H1 (cell line): ENCODE data around the gene SMPX. TPM values are rescaled to one million over a fixed set of nuclear protein-coding genes. Genes with fewer than 3 reads are reported as not detected.

Experiments
- CTCF ChIA-PET: fragments of 300-600 bp; sonication (Branson Sonifier 250); formaldehyde crosslinking; loops from one replicate; lab custom pipeline; 2021; ENCODE audit not compliant: partially characterized antibody; lab: Charles Lee
- POLR2A ChIA-PET: fragments of 300-600 bp; sonication (Branson Sonifier 250); formaldehyde crosslinking; loops from one replicate; lab custom pipeline; 2021; ENCODE audit warnings: inconsistent platforms; ENCODE audit not compliant: partially characterized antibody; lab: Charles Lee
- DNase-seq, 2 experiments: peaks; one replicate each; pipeline versions ENCODE4 v3.0.0 to v3.0.0-alpha.2; 2010 to 2022; ENCODE audit warnings: low spot score in 2 of 2, low read depth in 1 of 2, mixed read lengths in 1 of 2
- FAIRE-seq: peaks from 2 replicates; lab custom pipeline; 2011; peaks lifted over from hg19 to GRCh38; lab: Jason Lieb, UNC
- H2AFZ ChIP-seq: 2 replicates; pipeline ENCODE4 v1.8.1; 2012; ENCODE audit warnings: low read length, inconsistent platforms
- H2AK5ac ChIP-seq: 2 replicates; pipeline ENCODE4 v1.6.1; 2013; ENCODE audit warnings: low read depth, low read length
- H2BK120ac ChIP-seq: replicated peaks from 2 replicates; pipeline ENCODE3; 2013; ENCODE audit warnings: low read depth, low read length, inconsistent platforms
- H2BK12ac ChIP-seq: 2 replicates; pipeline ENCODE4 v1.6.1; 2013; ENCODE audit warnings: low read depth, low read length
- H2BK15ac ChIP-seq: 2 replicates; pipeline ENCODE4 v1.6.1; 2013; ENCODE audit warnings: low read length
- H2BK20ac ChIP-seq: 2 replicates; pipeline ENCODE4 v1.6.1; 2013; ENCODE audit warnings: low read length
- H2BK5ac ChIP-seq: 2 replicates; pipeline ENCODE4 v1.6.1; 2013; ENCODE audit warnings: low read depth, low read length
- H3K14ac ChIP-seq: 2 replicates; pipeline ENCODE4 v1.6.1; 2013; ENCODE audit warnings: inconsistent platforms; ENCODE audit not compliant: insufficient read length
- H3K18ac ChIP-seq: 2 replicates; pipeline ENCODE4 v1.6.1; 2013; ENCODE audit warnings: low read length; ENCODE audit errors: extremely low read depth
- H3K23ac ChIP-seq: 2 replicates; pipeline ENCODE4 v1.6.1; 2013; ENCODE audit warnings: inconsistent platforms; ENCODE audit not compliant: insufficient read length
- H3K23me2 ChIP-seq: 2 replicates; pipeline ENCODE4 v1.6.1; 2013; ENCODE audit warnings: low read depth, low read length
- H3K27ac ChIP-seq: 2 replicates; pipeline ENCODE4 v1.6.1; 2011; ENCODE audit warnings: low read depth, low read length, inconsistent platforms
- H3K27me3 ChIP-seq, 4 experiments: replicated peaks in 1 of 4; 1 replicate in 1 of 4; 2 replicates in 3 of 4; pipeline versions ENCODE4 v1.6.1 to v1.8.1; 2011 to 2013; ENCODE audit warnings: low read length in 3 of 4, mild to moderate bottlenecking in 3 of 4, inconsistent platforms in 2 of 4, mixed read lengths in 2 of 4, moderate library complexity in 1 of 4; ENCODE audit not compliant: control insufficient read depth in 3 of 4, insufficient read depth in 3 of 4; ENCODE audit errors: extremely low read depth in 1 of 4
- H3K36me3 ChIP-seq, 4 experiments: 2 replicates each; pipeline versions ENCODE4 v1.6.1 to v1.8.1; 2011 to 2013; ENCODE audit warnings: mild to moderate bottlenecking in 4 of 4, low read length in 3 of 4, moderate library complexity in 2 of 4, control low read depth in 1 of 4, inconsistent platforms in 1 of 4; ENCODE audit not compliant: insufficient read depth in 4 of 4, control insufficient read depth in 2 of 4
- H3K4ac ChIP-seq: replicated peaks from 2 replicates; pipeline ENCODE3; 2013; ENCODE audit warnings: low read length, low read depth, mixed read lengths, inconsistent platforms; ENCODE audit not compliant: insufficient read length
- H3K4me1 ChIP-seq, 4 experiments: replicated peaks in 1 of 4; 1 replicate in 1 of 4; 2 replicates in 3 of 4; pipeline versions ENCODE4 v1.6.1 to v1.8.1; 2011 to 2013; ENCODE audit warnings: low read length in 3 of 4, inconsistent platforms in 2 of 4, mixed read lengths in 1 of 4; ENCODE audit not compliant: insufficient read depth in 4 of 4, control insufficient read depth in 3 of 4
- H3K4me2 ChIP-seq, 2 experiments: 2 replicates each; pipeline versions ENCODE4 v1.6.1 to v1.8.1; 2011 to 2013; ENCODE audit warnings: low read depth in 2 of 2, low read length in 2 of 2, control low read depth in 1 of 2, inconsistent platforms in 1 of 2, mild to moderate bottlenecking in 1 of 2; ENCODE audit not compliant: insufficient read depth in 1 of 2
- H3K4me3 ChIP-seq, 4 experiments: fragments of 200-600, 300-600 bp in 1 of 4; sonication (generic), shearing (Covaris generic), sonication (Bioruptor Twin) in 1 of 4; 2 replicates each; pipeline versions ENCODE4 v1.5.1 to v1.8.1; 2011 to 2016; ENCODE audit warnings: low read length in 4 of 4, low read depth in 3 of 4, control low read depth in 2 of 4, inconsistent platforms in 2 of 4, mild to moderate bottlenecking in 2 of 4, mixed read lengths in 1 of 4, moderate library complexity in 1 of 4; ENCODE audit not compliant: insufficient read depth in 2 of 4; ENCODE audit errors: extremely low read depth in 1 of 4
- H3K56ac ChIP-seq: replicated peaks from 2 replicates; pipeline ENCODE3; 2013; ENCODE audit warnings: low read depth, mild to moderate bottlenecking, mixed read lengths, low read length, inconsistent platforms; ENCODE audit not compliant: insufficient read length
- H3K79me1 ChIP-seq: 2 replicates; pipeline ENCODE4 v1.6.1; 2013; ENCODE audit warnings: low read depth, low read length, control low read depth
- H3K79me2 ChIP-seq, 2 experiments: 2 replicates each; pipeline versions ENCODE4 v1.6.1 to v1.8.1; 2012 to 2013; ENCODE audit warnings: low read length in 2 of 2, mild to moderate bottlenecking in 2 of 2, inconsistent platforms in 1 of 2; ENCODE audit not compliant: insufficient read depth in 2 of 2, control insufficient read depth in 1 of 2
- H3K9ac ChIP-seq, 4 experiments: replicated peaks in 1 of 4; 1 replicate in 1 of 4; 2 replicates in 3 of 4; pipeline versions ENCODE4 v1.6.1 to v1.8.1; 2011 to 2013; ENCODE audit warnings: low read depth in 3 of 4, low read length in 3 of 4, control low read depth in 2 of 4, mild to moderate bottlenecking in 2 of 4, moderate library complexity in 2 of 4, inconsistent platforms in 1 of 4; ENCODE audit errors: extremely low read depth in 1 of 4
- H3K9me3 ChIP-seq, 2 experiments: 2 replicates each; pipeline versions ENCODE4 v1.6.1 to v1.8.1; 2012 to 2013; ENCODE audit warnings: mild to moderate bottlenecking in 2 of 2, moderate library complexity in 2 of 2, control low read depth in 1 of 2, inconsistent platforms in 1 of 2, low read depth in 1 of 2, low read length in 1 of 2, mixed read lengths in 1 of 2; ENCODE audit not compliant: insufficient read depth in 2 of 2
- H4K20me1 ChIP-seq, 2 experiments: replicated peaks in 1 of 2; 2 replicates each; pipeline versions ENCODE3 to v1.8.1; 2011 to 2013; ENCODE audit warnings: inconsistent platforms in 2 of 2, low read length in 2 of 2, mild to moderate bottlenecking in 1 of 2; ENCODE audit not compliant: insufficient read depth in 2 of 2, control insufficient read depth in 1 of 2
- H4K5ac ChIP-seq: 2 replicates; pipeline ENCODE4 v1.6.1; 2013; ENCODE audit warnings: low read length, low read depth, mixed read lengths, inconsistent platforms; ENCODE audit not compliant: insufficient read length
- H4K8ac ChIP-seq: 2 replicates; pipeline ENCODE4 v1.8.0; 2013; ENCODE audit warnings: mild to moderate bottlenecking, moderate library complexity, low read length, inconsistent platforms; ENCODE audit not compliant: insufficient read depth; ENCODE audit errors: extremely low read depth
- H4K91ac ChIP-seq: replicated peaks from 2 replicates; pipeline ENCODE3; 2013; ENCODE audit warnings: low read length, mixed read lengths, inconsistent platforms; ENCODE audit not compliant: insufficient read length
- CHD1 ChIP-seq: IDR thresholded peaks from 2 replicates; pipeline ENCODE4 v1.6.1; 2012; ENCODE audit warnings: low read depth, low read length, improper control_type of control experiment
- CTBP2 ChIP-seq: IDR thresholded peaks from 2 replicates; pipeline ENCODE4 v1.7.0; 2011; ENCODE audit warnings: borderline replicate concordance, mild to moderate bottlenecking, moderate library complexity, mixed read lengths, low read length; ENCODE audit not compliant: insufficient read depth, insufficient read length
- HDAC6 ChIP-seq: IDR thresholded peaks from one replicate; pipeline ENCODE4 v1.7.1; 2012; ENCODE audit warnings: low read depth, mild to moderate bottlenecking, inconsistent platforms, low read length, moderate library complexity
- KDM4A ChIP-seq: IDR thresholded peaks from one replicate; pipeline ENCODE4 v1.7.1; 2012; ENCODE audit warnings: low read depth, mild to moderate bottlenecking, moderate library complexity, low read length, inconsistent platforms; ENCODE audit not compliant: severe bottlenecking
- NANOG ChIP-seq: IDR thresholded peaks from 2 replicates; pipeline ENCODE4 v1.6.1; 2011; ENCODE audit warnings: low read length, low read depth, mild to moderate bottlenecking, inconsistent platforms; ENCODE audit not compliant: insufficient read depth, poor library complexity, severe bottlenecking
- POLR2A ChIP-seq, 2 experiments: IDR thresholded peaks; 1 replicate in 1 of 2; 2 replicates in 1 of 2; pipeline ENCODE4 v1.6.1; 2011; ENCODE audit warnings: low read depth in 2 of 2, low read length in 2 of 2, mild to moderate bottlenecking in 2 of 2; ENCODE audit errors: control extremely low read depth in 1 of 2
- SAP30 ChIP-seq: fragments of 300-600 bp; sonication (generic); IDR thresholded peaks from 2 replicates; pipeline ENCODE4 v1.7.1; 2012; ENCODE audit warnings: low read length, moderate library complexity, mild to moderate bottlenecking, inconsistent platforms; ENCODE audit not compliant: insufficient read depth, insufficient replicate concordance
- SIN3A ChIP-seq, 2 experiments: IDR thresholded peaks in 1 of 2; conservative IDR thresholded peaks in 1 of 2; 2 replicates each; pipeline ENCODE4 v1.6.1; 2011 to 2012; ENCODE audit warnings: low read length in 2 of 2, improper control_type of control experiment in 1 of 2, low read depth in 1 of 2, mild to moderate bottlenecking in 1 of 2
- SIX5 ChIP-seq: IDR thresholded peaks from 2 replicates; pipeline ENCODE4 v1.6.1; 2011; ENCODE audit warnings: mild to moderate bottlenecking, low read depth, low read length
- SP1 ChIP-seq: IDR thresholded peaks from 2 replicates; pipeline ENCODE4 v1.6.1; 2011; ENCODE audit warnings: low read depth, low read length
- WGBS, 2 experiments: shearing (Covaris generic) in 1 of 2; methylation state at CpG; one replicate each; pipeline versions ENCODE4 v1.1.6 to v1.1.7; 2013 to 2015; ENCODE audit warnings: low lambda C conversion rate in 2 of 2, mixed read lengths in 2 of 2, inconsistent platforms in 1 of 2, low coverage in 1 of 2, missing lambda C conversion rate in 1 of 2; ENCODE audit not compliant: insufficient replicate concordance in 2 of 2, insufficient coverage in 1 of 2, insufficient read length in 1 of 2; ENCODE audit errors: extremely low coverage in 1 of 2, missing lambda C conversion rate in 1 of 2; 5-methylcytosine and 5-hydroxymethylcytosine counted together
- polyA plus RNA-seq, 7 experiments: library from polyadenylated mRNA; depleted of rRNA in 3 of 7; stranded (reverse) in 5 of 7; unstranded in 2 of 7; fragments of >200 nt in 5 of 7; fragments of 200-250 nt in 2 of 7; gene quantifications; 1 replicate in 5 of 7; 2 replicates in 1 of 7; 4 replicates in 1 of 7; pipeline versions ENCODE4 v1.2.1 to v1.2.3, GENCODE V29; 2011 to 2013; ENCODE audit warnings: missing spikeins in 2 of 7, mixed read lengths in 2 of 7
- total RNA-seq: library from RNA; stranded (reverse); fragmentation: NEBNext Ultra II Directional; extraction: Animal tissue kit (Norgen Biotek cat#: 25700); gene quantifications from 2 replicates; pipeline ENCODE4 v1.2.1, GENCODE V29; 2021
- TF ChIP-seq, protein P1 (sequence below), 3 experiments: IDR thresholded peaks; 1 replicate in 2 of 3; 2 replicates in 1 of 3; pipeline versions ENCODE4 v1.5.1 to v1.6.1; 2011; ENCODE audit warnings: low read length in 3 of 3, mild to moderate bottlenecking in 3 of 3, inconsistent platforms in 2 of 3, low read depth in 1 of 3, moderate library complexity in 1 of 3; ENCODE audit not compliant: insufficient read depth in 1 of 3; ENCODE audit errors: control extremely low read depth in 1 of 3

SMPX gene
- total and polyA plus RNA-seq, 2 of the 8 experiments (the other 6 are each of a cell fraction or from before 2014, with no cell fraction given): not detected

DNA sequence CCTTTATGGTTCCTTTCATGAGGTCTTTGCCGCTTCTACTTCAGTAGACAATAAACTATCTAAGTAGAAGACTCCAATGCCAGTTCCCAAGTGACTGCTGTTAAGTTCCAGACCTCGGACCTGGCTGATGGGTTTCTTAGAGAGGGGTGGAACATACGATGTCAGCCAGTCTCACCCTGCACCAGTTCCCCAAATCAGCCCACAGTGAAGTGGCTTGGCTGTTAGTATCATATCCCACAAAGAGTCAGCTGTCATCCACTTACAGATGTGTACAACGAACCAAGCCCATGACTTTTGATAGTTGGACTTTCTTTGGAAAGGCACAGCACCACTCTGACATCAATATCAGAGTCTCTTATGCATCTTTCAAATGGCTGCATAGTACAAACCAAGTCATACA, 91.7 kb downstream of the SMPX start:
- ChIA-PET POLR2A (no interaction called here), CTCF (no interaction called here)
- Histone ChIP-seq H3K9ac (no peak overlapping the region), H3K79me1 (no peaks in the 10 kb centered on the region), H3K4me1 (no peaks in the 10 kb centered on the region), H3K27me3 (no peaks in the 10 kb centered on the region), H2BK5ac (no peak overlapping the region), H3K18ac (no peak overlapping the region), H2BK120ac (no peak overlapping the region), H3K27ac (no peak overlapping the region), H4K20me1 (no peaks in the 10 kb centered on the region), H3K14ac (no peak overlapping the region), H2BK20ac (no peak overlapping the region), H3K4ac (no peak overlapping the region), H4K5ac (no peak overlapping the region), H3K23ac (no peak overlapping the region), H2BK12ac (no peak overlapping the region), H3K4me3 (no peak overlapping the region), H2BK15ac (no peak overlapping the region), H3K56ac (no peak overlapping the region), H2AK5ac (no peak overlapping the region), H4K91ac (no peak overlapping the region), H3K4me2 (no peak overlapping the region), H3K23me2 (no peaks in the 10 kb centered on the region), H4K8ac (no peak overlapping the region), H3K36me3 (no peaks in the 10 kb centered on the region), H3K9me3 (no peaks in the 10 kb centered on the region), H3K79me2 (no peaks in the 10 kb centered on the region), H2AFZ (no peak overlapping the region)
- WGBS, 2 experiments: 92% methylated on average over 4 of the region's 4 CpGs; no CpG with 5 or more reads in 1 of the 2 experiments
- no peak for DNase-seq
- FAIRE-seq: no peak
- TF ChIP-seq CHD1: no peak
- no peak for TF ChIP-seq CTBP2
- no peak for TF ChIP-seq SAP30
- TF ChIP-seq SIX5: no peak
- TF ChIP-seq NANOG: no peak
- no peak for TF ChIP-seq HDAC6
- no peak for TF ChIP-seq POLR2A (IDR thresholded peaks at IDR 0.05; ENCODE audit: control extremely low read depth in 1 of 2, low read depth in 2 of 2, low read length in 2 of 2)
- TF ChIP-seq SP1: no peak
- TF ChIP-seq, protein P1, sequence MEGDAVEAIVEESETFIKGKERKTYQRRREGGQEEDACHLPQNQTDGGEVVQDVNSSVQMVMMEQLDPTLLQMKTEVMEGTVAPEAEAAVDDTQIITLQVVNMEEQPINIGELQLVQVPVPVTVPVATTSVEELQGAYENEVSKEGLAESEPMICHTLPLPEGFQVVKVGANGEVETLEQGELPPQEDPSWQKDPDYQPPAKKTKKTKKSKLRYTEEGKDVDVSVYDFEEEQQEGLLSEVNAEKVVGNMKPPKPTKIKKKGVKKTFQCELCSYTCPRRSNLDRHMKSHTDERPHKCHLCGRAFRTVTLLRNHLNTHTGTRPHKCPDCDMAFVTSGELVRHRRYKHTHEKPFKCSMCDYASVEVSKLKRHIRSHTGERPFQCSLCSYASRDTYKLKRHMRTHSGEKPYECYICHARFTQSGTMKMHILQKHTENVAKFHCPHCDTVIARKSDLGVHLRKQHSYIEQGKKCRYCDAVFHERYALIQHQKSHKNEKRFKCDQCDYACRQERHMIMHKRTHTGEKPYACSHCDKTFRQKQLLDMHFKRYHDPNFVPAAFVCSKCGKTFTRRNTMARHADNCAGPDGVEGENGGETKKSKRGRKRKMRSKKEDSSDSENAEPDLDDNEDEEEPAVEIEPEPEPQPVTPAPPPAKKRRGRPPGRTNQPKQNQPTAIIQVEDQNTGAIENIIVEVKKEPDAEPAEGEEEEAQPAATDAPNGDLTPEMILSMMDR (IDR thresholded peaks at IDR 0.05; ENCODE audit: control extremely low read depth in 1 of 3, insufficient read depth in 1 of 3, low read depth in 1 of 3, low read length in 3 of 3): no peak
- no peak for TF ChIP-seq SIN3A (conservative IDR thresholded peaks at IDR 0.05 in 1 of 2, IDR thresholded peaks at IDR 0.05 in 1 of 2; ENCODE audit: low read depth in 1 of 2, low read length in 2 of 2)
- no peak for TF ChIP-seq KDM4A
